ENCODE data around the gene NR3C1.

DNA sequence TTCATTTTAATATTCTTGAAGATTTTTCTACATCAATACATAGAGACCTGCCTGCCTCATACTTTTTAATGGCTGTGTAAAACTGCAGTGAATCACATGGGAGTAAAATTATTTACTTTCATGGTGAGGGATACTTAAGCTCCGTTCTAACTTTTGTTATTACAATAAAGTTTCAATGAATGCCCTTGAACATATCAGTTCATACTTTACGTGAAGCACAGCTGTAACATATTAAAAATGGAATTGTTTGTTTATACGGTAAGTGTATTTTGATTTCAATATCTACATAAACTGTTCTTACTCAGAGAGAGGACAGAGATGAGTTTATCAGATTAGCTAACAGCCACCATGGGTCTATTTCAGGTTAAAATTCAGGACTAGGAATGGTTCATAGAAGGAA, 155.1 kb downstream of the NR3C1 start:
- TF ChIP-seq, protein P1, sequence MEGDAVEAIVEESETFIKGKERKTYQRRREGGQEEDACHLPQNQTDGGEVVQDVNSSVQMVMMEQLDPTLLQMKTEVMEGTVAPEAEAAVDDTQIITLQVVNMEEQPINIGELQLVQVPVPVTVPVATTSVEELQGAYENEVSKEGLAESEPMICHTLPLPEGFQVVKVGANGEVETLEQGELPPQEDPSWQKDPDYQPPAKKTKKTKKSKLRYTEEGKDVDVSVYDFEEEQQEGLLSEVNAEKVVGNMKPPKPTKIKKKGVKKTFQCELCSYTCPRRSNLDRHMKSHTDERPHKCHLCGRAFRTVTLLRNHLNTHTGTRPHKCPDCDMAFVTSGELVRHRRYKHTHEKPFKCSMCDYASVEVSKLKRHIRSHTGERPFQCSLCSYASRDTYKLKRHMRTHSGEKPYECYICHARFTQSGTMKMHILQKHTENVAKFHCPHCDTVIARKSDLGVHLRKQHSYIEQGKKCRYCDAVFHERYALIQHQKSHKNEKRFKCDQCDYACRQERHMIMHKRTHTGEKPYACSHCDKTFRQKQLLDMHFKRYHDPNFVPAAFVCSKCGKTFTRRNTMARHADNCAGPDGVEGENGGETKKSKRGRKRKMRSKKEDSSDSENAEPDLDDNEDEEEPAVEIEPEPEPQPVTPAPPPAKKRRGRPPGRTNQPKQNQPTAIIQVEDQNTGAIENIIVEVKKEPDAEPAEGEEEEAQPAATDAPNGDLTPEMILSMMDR (IDR thresholded peaks at IDR 0.05 in 4 of 5, conservative IDR thresholded peaks at IDR 0.05 in 1 of 5), result no peak
- TF ChIP-seq POLR2A (IDR thresholded peaks at IDR 0.05), result no peak

Measured in gastrocnemius medialis (tissue), 4 donors.